ENCODE results near the gene OR52H1. TPM values are rescaled to one million over a fixed set of nuclear protein-coding genes. Genes with fewer than 3 reads are reported as not detected.

OR52H1 gene
- total RNA-seq, 1 donor from 2014 or later: not detected

GRCh38 chr11:5514841-5515240, 33.5 kb downstream of the OR52H1 start:
- Histone ChIP-seq H2AFZ (replicated peaks) (no peak overlapping the region), H3K27ac (no peak overlapping the region), H3K79me2 (ENCODE audit: low read depth) (no peaks in the 10 kb centered on the region), H3K4me2 (no peak overlapping the region), H3F3A (ENCODE audit: low read depth) (no peaks in the 10 kb centered on the region), H3K4me3 (no peak overlapping the region), H3K4me1 (no peaks in the 10 kb centered on the region), H3K9ac (no peak overlapping the region), H3K9me3 (ENCODE audit: low read depth) (no peaks in the 10 kb centered on the region), H4K20me1 (ENCODE audit: low read depth) (no peaks in the 10 kb centered on the region), H3K27me3 (no peaks in the 10 kb centered on the region), H3K36me3 (no peaks in the 10 kb centered on the region)
- Mint-ChIP-seq H3K36me3 (no peaks in the 10 kb centered on the region), H3K4me3 (no peak overlapping the region), H3K4me1 (no peaks in the 10 kb centered on the region), H3K9me3 (no peaks in the 10 kb centered on the region), H3K27me3 (ENCODE audit: insufficient read depth, low read depth) (peaks cover 2% of the 10 kb centered on the region), H3K27ac (no peak overlapping the region)
- no peak for TF ChIP-seq EZH2phosphoT487 (IDR thresholded peaks at IDR 0.05)
- no peak for TF ChIP-seq CTCF (IDR thresholded peaks at IDR 0.05)
- TF ChIP-seq EZH2 (IDR thresholded peaks at IDR 0.05): no peak
- no peak for DNase-seq (ENCODE audit: low spot score)

- Histone ChIP-seq H3K4me1 (no peaks in the 10 kb centered on the region), H3K4me3 (no peak within 1 kb of the TSS), H3K36me3 (no peaks in the 10 kb centered on the region), H3K27ac (no peak within 1 kb of the TSS), H3K79me2 (ENCODE audit: low read depth) (no peaks in the 10 kb centered on the region), H3K27me3 (no peaks in the 10 kb centered on the region), H3K9me3 (ENCODE audit: low read depth) (no peaks in the 10 kb centered on the region), H3F3A (ENCODE audit: low read depth) (no peaks in the 10 kb centered on the region), H2AFZ (replicated peaks) (no peak within 1 kb of the TSS), H3K9ac (no peak within 1 kb of the TSS), H4K20me1 (ENCODE audit: low read depth) (no peaks in the 10 kb centered on the region), H3K4me2 (no peak within 1 kb of the TSS)
- Mint-ChIP-seq H3K9me3 (no peaks in the 10 kb centered on the region), H3K36me3 (no peaks in the 10 kb centered on the region), H3K27ac (no peak within 1 kb of the TSS), H3K4me3 (no peak within 1 kb of the TSS), H3K4me1 (no peaks in the 10 kb centered on the region), H3K27me3 (ENCODE audit: insufficient read depth, low read depth) (peaks cover 5% of the 10 kb centered on the region)
- no peak for TF ChIP-seq EZH2 (IDR thresholded peaks at IDR 0.05)
- no peak for TF ChIP-seq CTCF (IDR thresholded peaks at IDR 0.05)
- TF ChIP-seq EZH2phosphoT487 (IDR thresholded peaks at IDR 0.05): no peak
- no peak for DNase-seq (ENCODE audit: low spot score)
Measured at GRCh38 chr11:5509803-5510202, 38.5 kb downstream of the OR52H1 start, which contains the start of gene UBQLN3. UBQLN3 (minus strand) TSS chr11:5509957; CDS start chr11:5509558, 399 bp downstream.

- TF ChIP-seq EZH2phosphoT487 (IDR thresholded peaks at IDR 0.05) (no peak), CTCF (IDR thresholded peaks at IDR 0.05) (no peak), EZH2 (IDR thresholded peaks at IDR 0.05) (no peak)
- H3K4me1 Mint-ChIP-seq: no peaks in the 10 kb centered on the region
- Histone ChIP-seq H3K4me1 (no peaks in the 10 kb centered on the region), H3F3A (ENCODE audit: low read depth) (no peaks in the 10 kb centered on the region), H3K4me3 (no peak overlapping the region), H3K27ac (no peak overlapping the region), H3K27me3 (no peaks in the 10 kb centered on the region), H2AFZ (replicated peaks) (no peak overlapping the region), H3K36me3 (no peaks in the 10 kb centered on the region), H3K9ac (no peak overlapping the region), H3K79me2 (ENCODE audit: low read depth) (no peaks in the 10 kb centered on the region), H4K20me1 (ENCODE audit: low read depth) (no peaks in the 10 kb centered on the region), H3K4me2 (no peak overlapping the region), H3K9me3 (ENCODE audit: low read depth) (no peaks in the 10 kb centered on the region)
- no peaks in the 10 kb centered on the region for H3K9me3 Mint-ChIP-seq
- DNase-seq (ENCODE audit: low spot score): no peak
- H3K27ac Mint-ChIP-seq: no peak overlapping the region
- peaks cover 4% of the 10 kb centered on the region for H3K27me3 Mint-ChIP-seq (ENCODE audit: insufficient read depth, low read depth)
- no peaks in the 10 kb centered on the region for H3K36me3 Mint-ChIP-seq
- H3K4me3 Mint-ChIP-seq: no peak overlapping the region
Measured at GRCh38 chr11:5508605-5509004, 39.7 kb downstream of the OR52H1 start.

Measured in neural progenitor cell (in vitro differentiated cells).